Measurements from ENCODE around the gene KCNH6.

The KCNH6 gene

DNA sequence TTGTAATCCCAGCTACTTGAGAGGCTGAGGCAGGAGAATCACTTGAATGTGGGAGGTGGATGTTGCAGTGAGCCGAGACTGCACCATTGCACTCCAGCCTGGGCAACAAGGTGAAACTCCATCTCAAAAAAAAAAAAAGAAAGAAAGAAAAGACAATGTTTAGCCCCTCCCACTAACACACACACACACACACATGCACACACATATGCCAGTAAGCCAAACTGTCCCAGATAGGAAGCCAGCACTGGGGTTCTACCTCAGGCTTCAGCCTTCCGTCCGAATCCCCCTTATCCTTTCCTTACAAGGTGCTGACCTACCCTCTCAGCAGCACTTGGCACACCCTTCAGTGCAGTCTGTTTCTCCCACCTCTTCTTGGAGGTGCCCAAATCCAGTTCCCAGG is 8.7 kb upstream of the KCNH6 start:
- no peak for DNase-seq

DNA sequence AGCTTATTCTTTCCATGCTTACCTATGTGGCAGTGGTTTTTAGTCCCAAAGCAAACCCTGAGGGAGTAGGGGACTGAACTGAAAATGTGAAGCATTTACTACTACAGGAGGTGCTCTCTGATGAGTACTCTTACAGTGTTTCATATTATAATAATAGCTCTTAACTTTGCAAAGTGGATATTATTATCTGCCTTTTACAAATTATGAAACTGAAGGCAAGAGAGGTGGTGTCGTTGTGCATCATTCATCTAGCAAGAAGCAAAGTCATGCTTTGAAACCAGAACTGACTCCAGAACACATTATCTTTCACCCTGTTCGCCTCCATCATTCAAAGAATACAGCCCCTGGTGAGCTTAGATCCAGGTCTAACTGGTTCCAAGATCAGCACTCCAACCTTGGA is 8.2 kb upstream of the KCNH6 start:
- no peak for DNase-seq

GRCh38 chr17:63515426-63515825 is 7.7 kb upstream of the KCNH6 start:
- DNase-seq: peak; percentile 22

DNA sequence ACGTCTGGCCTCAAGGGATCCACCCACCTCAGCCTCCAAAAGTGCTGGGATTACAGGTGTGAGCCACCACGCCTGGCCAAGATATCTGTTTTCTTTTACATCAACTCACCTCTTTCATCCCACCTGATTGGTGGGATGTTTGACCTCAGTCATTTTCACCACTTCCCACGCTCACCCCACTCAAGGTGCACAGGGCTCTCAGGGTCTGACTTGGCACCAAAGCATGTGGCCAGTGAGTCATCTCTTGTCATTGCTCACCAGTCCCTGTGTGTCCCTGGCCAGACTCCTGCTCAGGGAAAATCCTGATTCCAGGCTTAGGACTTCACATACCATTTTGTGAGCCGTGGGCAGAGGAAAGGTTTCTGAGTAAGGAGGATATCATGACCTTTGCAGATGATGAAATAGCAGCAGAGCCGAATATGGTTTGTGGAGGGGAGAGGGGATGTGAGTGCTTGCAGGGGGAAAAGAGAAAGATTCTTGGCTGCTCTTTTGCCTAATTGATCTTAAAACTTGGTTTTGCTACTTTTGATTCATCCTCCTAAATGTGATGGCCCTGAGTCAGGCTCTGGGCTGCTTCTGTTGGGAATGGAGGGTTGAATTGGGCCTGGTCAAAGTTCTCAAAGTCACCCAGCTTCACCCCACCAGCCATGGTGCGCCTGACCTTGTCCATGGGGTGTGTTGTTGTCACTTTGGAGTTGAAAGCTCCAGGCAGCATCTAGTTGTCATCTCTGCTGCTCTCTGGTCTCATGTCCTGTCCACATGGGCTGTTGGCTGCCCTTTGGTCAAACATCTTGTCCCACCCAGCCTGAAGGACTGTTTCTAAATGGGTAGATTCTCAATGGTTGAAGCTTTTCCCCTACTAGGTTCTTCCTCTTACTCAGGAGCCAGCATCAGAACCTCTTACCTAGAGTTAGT is 6.0 kb upstream of the KCNH6 start:
- DNase-seq: peak; percentile 67

DNA sequence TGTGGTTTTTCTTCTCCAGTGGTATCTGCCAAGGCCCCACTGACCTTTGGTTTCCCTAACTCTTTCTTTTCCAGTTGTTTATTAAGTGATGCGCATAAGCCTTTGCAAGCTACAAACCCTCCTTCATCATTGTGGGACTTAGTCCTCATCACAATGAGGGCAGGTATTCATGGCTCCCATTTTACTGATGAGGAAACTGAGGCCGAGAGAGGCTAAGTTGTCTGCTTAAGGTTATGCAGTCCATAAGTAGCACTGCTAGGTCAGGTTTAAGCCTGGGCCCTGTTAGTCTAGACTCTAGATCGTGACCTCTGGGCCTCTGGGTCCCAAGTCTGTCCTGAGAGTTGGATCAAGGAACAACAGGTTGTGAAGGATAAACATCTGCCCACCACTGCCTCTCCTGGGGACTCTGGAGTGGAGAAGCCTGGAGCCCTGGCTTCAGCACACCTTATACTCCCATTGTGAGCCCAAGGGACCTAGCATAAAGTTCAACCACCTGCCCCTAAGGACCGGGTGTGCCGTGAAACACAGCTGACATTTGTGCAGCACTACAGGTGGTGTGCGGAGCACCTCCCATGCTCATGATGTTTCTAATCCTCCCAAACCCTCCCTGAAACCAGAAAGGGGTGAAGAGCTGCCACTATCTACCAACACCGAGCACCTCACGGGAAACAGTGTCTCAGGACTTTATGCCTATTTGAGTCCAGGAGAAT is 5.2 kb upstream of the KCNH6 start:
- DNase-seq: no peak

GRCh38 chr17:63519116-63519881 is 3.9 kb upstream of the KCNH6 start:
- peak; percentile 50 for DNase-seq

DNA sequence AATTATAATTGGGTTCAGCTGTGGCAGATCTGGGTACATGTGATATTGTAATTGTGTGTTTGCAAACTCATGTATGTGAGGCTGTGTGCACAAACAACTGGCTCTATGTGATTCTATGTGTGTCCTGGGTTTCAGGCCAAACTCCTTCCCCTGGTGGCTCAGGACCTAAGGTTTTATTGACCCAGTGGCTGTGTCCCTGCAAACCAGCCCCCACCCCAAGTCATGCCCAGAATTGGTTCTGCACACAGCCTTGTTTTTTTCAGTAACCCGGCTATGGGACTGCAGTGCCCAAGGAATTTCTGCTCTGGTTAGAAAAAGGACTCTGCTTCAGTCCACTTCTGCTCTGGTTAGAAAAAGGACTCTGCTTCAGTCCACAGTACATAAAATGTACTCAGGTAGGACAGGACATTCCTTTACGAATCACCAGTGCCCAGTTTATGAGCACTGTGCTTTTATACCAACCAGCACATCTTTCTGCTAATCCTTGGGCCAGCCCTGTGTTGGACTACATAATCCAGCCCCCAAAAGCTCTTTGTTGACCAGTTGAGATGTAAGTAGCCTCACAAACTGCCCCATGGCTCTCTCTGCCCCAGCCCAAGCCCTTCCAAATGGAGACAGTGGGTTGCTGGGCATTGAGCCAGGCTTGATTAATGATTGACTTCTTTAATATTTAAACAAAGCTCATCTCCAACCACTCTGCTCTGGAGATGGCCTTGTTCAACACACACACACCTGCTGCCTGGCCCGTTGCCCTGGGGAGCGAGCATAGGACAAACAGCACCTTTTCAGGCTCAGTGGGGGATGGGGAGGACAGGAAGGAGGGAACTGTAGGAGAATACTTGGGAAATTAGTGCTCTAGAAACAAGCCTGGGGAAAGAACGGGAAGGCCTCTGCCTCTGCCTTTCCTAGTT is 2.9 kb upstream of the KCNH6 start:
- peak; percentile 99 for DNase-seq

- DNase-seq: no peak
These were observed 893 bp downstream of the KCNH6 start for GRCh38 chr17:63524051-63524450.

- DNase-seq: no peak
These were observed 2.2 kb downstream of the KCNH6 start for GRCh38 chr17:63525190-63525946.

DNA sequence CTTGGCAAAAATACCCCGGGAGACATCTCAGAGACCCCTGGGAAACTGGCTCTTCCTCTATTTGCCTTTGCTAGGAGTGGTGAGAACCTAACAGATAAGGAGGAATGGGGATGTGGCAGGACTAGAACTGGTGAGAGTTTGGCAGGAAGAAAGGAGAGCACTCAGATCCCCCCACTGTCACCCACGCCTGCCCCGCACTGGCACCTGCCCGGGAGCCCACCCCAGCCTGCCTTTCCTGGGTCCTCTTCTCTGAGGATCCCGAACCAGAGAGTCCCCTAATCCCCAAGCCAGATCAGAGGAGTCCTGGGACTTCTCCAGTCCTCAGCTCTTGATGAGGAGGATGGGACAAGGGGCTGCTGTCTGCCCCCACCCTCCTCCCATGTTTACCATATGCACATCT is 3.7 kb downstream of the KCNH6 start:
- no peak for DNase-seq

DNA sequence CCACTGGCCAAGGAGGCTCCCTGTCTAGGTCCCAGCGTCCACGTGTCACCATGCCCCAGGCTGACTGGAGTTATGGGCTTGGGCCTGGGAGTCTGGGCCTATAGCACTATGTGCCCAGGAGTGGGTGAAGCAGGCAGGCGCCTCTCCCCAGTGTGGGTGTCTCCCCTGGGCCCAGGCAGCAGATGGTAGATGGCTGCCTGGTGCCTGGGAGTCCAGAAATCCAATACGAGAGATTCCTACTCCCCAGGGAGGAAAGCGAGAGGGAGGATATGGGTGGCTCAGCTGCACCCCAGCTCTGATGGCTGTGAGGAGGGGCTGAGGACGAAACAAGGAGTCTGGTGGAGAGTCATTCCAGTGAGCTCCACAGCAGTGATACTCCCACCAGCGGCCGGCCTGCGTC is 5.0 kb downstream of the KCNH6 start:
- no peak for DNase-seq

DNA sequence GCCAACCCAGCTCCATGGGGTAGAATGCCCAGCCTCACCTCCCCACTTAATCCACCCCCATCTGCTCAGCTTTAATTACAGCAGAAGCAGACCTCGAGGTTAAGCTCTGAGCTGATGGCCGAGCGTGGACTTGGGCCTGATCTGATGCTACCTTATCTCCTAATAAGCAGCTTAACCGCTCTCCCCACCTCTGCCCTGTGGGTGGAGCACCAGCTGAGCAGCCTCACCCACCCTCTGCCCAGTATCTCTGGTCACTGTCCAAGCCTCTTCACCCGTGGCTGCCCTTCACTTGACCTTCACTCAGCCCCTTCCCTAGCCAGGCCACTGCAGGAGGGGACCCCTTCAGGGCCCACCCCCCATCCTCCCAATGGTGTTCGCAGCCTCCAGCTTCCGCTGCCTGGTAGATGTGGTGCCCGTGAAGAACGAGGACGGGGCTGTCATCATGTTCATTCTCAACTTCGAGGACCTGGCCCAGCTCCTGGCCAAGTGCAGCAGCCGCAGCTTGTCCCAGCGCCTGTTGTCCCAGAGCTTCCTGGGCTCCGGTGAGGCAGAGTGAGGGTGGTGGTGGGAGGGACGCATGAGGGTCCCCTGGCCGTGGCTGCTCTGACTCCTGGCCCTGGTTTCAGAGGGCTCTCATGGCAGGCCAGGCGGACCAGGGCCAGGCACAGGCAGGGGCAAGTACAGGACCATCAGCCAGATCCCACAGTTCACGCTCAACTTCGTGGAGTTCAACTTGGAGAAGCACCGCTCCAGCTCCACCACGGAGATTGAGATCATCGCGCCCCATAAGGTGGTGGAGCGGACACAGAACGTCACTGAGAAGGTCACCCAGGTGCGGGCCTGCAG is 6.8 kb downstream of the KCNH6 start:
- DNase-seq: no peak

DNA sequence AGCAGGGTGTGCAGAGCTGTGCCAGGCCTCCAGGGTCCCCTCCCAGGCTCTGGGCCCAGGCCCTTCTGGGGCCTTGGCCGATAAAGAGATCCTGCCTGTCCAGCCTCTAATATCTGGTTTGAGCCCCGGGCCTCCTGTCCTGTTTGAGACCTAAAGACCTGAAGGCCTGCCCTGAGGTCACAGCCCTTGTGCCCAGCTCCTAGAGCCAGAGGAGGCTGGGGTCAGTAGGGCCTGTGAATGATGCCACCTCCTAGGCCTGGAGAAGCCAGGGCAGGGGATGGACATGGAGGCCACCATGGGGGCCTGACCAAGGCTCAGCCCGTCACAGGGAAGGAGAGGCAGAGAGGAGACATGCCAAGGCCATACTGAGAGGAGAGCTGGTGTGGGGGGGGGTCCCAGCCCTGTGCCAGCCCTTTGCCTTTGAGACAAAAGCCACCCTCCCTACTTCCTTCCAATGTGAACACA is 7.4 kb downstream of the KCNH6 start:
- no peak for DNase-seq

DNA sequence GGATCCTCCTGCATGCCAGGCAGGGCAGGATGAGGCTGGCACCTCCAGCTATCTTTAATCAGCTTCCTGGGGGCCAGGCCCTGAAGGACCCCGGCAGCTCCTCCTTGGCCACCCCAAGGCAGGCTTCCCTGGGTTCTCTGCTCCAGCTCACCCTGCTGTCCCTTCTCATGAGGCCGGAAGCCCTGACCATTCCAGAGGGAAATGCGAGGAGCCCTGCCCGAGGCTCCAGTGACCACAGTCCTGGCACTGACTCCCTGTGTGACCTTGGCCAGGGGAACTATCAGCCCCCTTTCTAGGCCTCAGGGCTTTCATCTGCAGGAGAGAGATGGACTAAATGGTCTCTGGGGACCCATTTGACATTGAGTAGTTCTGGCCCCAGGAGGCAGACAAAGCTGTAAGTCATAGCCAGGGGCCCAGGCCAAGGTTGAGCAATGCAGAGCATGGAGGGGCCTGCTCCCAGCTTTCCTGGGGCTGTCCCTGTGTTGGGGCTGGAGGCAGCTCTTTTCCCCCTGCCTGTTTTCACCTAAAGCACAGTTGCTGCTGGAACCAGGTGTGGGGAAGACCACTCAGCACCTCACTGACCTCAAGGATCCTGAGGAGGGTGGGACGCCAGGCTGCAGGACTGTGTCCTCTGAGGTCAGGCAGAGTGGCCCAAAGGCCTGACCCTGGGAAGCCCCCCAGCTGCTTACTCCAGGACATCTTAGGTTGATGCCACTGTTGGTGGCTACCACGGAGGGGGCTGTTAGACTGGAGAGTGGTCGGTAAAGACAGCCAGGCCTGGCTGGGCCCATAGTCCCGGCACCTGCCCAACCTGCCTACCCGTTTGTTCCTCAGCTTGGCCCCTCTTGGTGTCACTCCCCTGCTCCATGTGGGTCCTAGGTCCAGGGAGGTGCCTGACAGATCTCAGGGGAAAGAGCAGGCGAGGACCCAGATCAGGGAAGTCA is 8.1 kb downstream of the KCNH6 start:
- DNase-seq: no peak

- peak; percentile 54 for DNase-seq
These were observed 10.4 kb downstream of the KCNH6 start for GRCh38 chr17:63533433-63534077.

DNA sequence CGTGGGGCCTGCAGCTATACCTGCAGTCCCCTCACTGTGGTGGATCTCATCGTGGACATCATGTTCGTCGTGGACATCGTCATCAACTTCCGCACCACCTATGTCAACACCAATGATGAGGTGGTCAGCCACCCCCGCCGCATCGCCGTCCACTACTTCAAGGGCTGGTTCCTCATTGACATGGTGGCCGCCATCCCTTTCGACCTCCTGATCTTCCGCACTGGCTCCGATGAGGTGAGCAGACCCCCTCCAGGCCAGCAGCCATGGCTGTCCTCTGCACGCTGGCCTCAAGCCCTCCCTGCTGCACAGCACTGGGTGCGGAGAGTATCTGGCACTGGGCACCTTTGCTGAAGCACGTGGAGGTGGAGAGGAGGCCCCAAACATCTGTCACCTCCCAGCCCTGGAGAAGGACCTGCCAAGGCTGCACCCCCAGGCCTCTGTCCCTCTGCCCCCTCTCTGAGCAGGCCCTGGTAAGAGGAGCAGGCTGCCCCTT is 11.0 kb downstream of the KCNH6 start:
- no peak for DNase-seq

DNA sequence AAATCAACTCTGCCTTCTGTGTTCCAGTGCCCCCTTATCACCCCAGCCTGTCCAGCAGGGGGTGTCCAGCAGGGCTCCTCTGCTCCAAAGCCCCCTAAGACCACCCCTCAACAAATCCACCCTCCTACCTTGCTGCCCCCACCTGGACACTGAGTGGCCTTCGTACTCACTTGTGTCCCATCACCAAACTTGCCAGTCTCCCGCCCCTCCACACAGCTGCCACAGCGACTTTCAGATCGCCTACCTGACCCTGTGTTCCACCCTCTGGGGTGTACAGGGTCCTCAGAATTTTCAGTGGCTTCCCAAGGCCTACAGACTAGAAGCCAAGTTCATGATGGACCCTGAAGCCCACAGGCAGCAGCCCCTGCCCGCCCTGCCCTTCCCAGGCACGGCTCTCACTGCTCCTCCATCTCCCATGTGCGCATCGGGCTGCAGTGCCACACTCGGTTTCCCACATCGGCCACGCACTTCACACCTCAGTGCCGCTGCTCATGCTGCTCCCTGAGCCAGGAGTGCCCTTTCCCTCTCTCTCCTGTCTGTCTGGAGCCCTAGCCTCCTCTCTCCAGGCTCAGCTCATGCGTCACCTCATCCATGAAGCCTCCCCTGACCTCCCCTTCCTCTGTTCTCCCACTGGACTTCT is 11.8 kb downstream of the KCNH6 start:
- DNase-seq: no peak

- DNase-seq: no peak
These were observed 12.5 kb downstream of the KCNH6 start for GRCh38 chr17:63535640-63536039.
